ENCODE results near the gene IFRD2.

- TF ChIP-seq POLR2A (IDR thresholded peaks at IDR 0.05) (no peak), CTCF (IDR thresholded peaks at IDR 0.05) (no peak), POLR2AphosphoS5 (IDR thresholded peaks at IDR 0.05) (no peak)
Observed at GRCh38 chr3:50340147-50340447, 47.9 kb upstream of the IFRD2 start.
